Breast epithelium (tissue), 3 donors: ENCODE results near the gene MBTPS1.

ENCODE experiments used
- POLR2A ChIP-seq: fragments of 450-650 bp; IDR thresholded peaks from one replicate; pipeline ENCODE4 v1.6.1; 2016; ENCODE audit warnings: antibody characterized with exemption, mild to moderate bottlenecking, moderate library complexity
- POLR2AphosphoS5 ChIP-seq, 3 donors: sonication (generic); formaldehyde crosslinking; IDR thresholded peaks; one replicate each; pipeline ENCODE4 v1.6.1; 2017; ENCODE audit warnings: antibody characterized with exemption in 3 of 3
- TF ChIP-seq, protein P1 (sequence below), 3 donors: fragments of 450-650 bp; IDR thresholded peaks; one replicate each; pipeline ENCODE4 v1.5.1; 2016 to 2017; ENCODE audit warnings: antibody characterized with exemption in 3 of 3, mild to moderate bottlenecking in 3 of 3, moderate library complexity in 3 of 3

- TF ChIP-seq, protein P1, sequence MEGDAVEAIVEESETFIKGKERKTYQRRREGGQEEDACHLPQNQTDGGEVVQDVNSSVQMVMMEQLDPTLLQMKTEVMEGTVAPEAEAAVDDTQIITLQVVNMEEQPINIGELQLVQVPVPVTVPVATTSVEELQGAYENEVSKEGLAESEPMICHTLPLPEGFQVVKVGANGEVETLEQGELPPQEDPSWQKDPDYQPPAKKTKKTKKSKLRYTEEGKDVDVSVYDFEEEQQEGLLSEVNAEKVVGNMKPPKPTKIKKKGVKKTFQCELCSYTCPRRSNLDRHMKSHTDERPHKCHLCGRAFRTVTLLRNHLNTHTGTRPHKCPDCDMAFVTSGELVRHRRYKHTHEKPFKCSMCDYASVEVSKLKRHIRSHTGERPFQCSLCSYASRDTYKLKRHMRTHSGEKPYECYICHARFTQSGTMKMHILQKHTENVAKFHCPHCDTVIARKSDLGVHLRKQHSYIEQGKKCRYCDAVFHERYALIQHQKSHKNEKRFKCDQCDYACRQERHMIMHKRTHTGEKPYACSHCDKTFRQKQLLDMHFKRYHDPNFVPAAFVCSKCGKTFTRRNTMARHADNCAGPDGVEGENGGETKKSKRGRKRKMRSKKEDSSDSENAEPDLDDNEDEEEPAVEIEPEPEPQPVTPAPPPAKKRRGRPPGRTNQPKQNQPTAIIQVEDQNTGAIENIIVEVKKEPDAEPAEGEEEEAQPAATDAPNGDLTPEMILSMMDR (IDR thresholded peaks at IDR 0.05): no peak
- TF ChIP-seq POLR2A (no peak), POLR2AphosphoS5 (IDR thresholded peaks at IDR 0.05) (no peak)
Observed at GRCh38 chr16:84061236-84061819, 55.4 kb downstream of the MBTPS1 start.
